SU-DHL-6 (cell line): ENCODE measurements around the gene ZBTB16.

ENCODE experiments used
- H2AFZ ChIP-seq: fragments of 200-600 bp; sonication (generic); 2 replicates; pipeline ENCODE4 v1.6.1; 2014; ENCODE audit warnings: low read depth, mild to moderate bottlenecking, moderate library complexity, mixed read lengths, antibody characterized with exemption, low read length; ENCODE audit not compliant: severe bottlenecking
- H3F3A ChIP-seq: fragments of 200-600 bp; shearing (Covaris generic); 2 replicates; pipeline ENCODE4 v1.6.0; 2016; ENCODE audit warnings: antibody characterized with exemption, mild to moderate bottlenecking; ENCODE audit not compliant: insufficient read depth
- H3K27ac ChIP-seq: fragments of 200-600 bp; sonication (generic); 2 replicates; pipeline ENCODE4 v1.5.1; 2016; ENCODE audit warnings: low read depth, mild to moderate bottlenecking, low read length, moderate library complexity, mixed read lengths
- H3K27me3 ChIP-seq: fragments of 200-600 bp; sonication (generic), shearing (Covaris generic); 2 replicates; pipeline ENCODE4 v1.6.0; 2014; ENCODE audit warnings: mild to moderate bottlenecking, low read length
- H3K36me3 ChIP-seq: fragments of 200-600 bp; sonication (generic); 2 replicates; pipeline ENCODE4 v1.6.1; 2014; ENCODE audit warnings: mild to moderate bottlenecking, low read length, mixed read lengths
- H3K4me2 ChIP-seq: fragments of 300-600, 200-600 bp; shearing (Covaris generic), sonication (generic); 2 replicates; pipeline ENCODE4 v1.6.0; 2014; ENCODE audit warnings: low read length, low read depth, mild to moderate bottlenecking; ENCODE audit not compliant: poor library complexity, severe bottlenecking
- H3K4me3 ChIP-seq: fragments of 200-600 bp; sonication (generic); 2 replicates; pipeline ENCODE4 v1.5.1; 2014; ENCODE audit warnings: antibody characterized with exemption, low read length, mild to moderate bottlenecking, mixed read lengths; ENCODE audit not compliant: insufficient read depth, poor library complexity, severe bottlenecking
- H3K79me2 ChIP-seq: fragments of 200-600 bp; sonication (generic); 2 replicates; pipeline ENCODE4 v1.6.1; 2014; ENCODE audit warnings: mild to moderate bottlenecking, low read length, moderate library complexity; ENCODE audit not compliant: insufficient read depth
- H3K9ac ChIP-seq: fragments of 200-600 bp; sonication (generic); 2 replicates; pipeline ENCODE4 v1.7.0; 2014; ENCODE audit warnings: mild to moderate bottlenecking, low read length
- H3K9me2 ChIP-seq: fragments of 200-600 bp; sonication (generic); replicated peaks from 2 replicates; pipeline ENCODE4 v1.6.1; 2014; ENCODE audit warnings: low read length; ENCODE audit not compliant: insufficient read depth
- H3K9me3 ChIP-seq: fragments of 200-600 bp; sonication (generic); 2 replicates; pipeline ENCODE4 v1.6.1; 2014; ENCODE audit warnings: low read length, mixed read lengths; ENCODE audit not compliant: insufficient read depth
- H4K20me1 ChIP-seq: fragments of 200-600 bp; sonication (generic); 2 replicates; pipeline ENCODE4 v1.6.1; 2014; ENCODE audit warnings: low read depth, mild to moderate bottlenecking, antibody characterized with exemption, low read length, moderate library complexity, mixed read lengths
- CTCF ChIP-seq: fragments of 200-600 bp; sonication (generic); IDR thresholded peaks from one replicate; pipeline ENCODE4 v1.5.1; 2017; ENCODE audit warnings: antibody characterized with exemption, mild to moderate bottlenecking, low read length, moderate library complexity; ENCODE audit not compliant: insufficient read depth, poor library complexity, severe bottlenecking
- EZH2phosphoT487 ChIP-seq: fragments of 200-600 bp; sonication (generic), shearing (Covaris generic); conservative IDR thresholded peaks from 2 replicates; pipeline ENCODE4 v1.6.1; 2018; ENCODE audit warnings: mild to moderate bottlenecking, antibody characterized with exemption, low read length, moderate library complexity, mixed read lengths

Gene ZBTB16

DNA sequence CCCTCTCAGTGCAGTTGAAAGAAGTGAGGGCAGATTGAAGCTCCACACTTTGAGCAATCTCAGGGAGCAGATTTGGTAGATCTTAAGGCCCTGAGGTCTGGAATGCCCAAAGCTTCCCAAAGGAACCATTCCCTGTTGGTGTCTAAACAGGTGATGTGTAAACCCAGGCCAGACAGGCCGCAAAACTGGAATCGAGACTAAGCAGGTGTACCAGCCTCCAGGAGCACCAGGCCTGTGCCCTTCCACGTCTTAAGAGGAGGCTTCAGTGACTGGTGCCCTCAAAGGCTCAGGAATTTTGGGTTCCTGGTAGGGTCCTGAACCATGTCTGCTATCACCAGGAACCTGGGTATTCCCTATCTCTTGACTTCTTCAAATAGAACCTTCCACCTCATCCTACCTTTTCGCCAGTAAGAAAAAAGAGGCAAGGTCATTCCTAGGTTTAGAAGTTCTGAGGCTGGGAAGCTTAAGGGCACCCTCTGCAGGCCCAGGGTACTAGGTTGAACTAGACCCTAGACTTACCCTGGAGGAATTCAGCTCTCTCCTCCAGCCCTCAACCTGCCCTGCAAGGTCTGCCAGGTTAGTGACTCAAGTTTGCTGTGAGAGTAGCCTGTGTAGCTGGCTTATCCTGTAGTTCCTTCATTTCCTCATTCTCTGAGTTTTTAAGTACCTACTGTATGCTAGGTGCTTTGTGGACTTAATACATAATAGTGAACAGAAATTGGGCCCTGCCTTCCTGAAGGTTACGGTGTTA, 136.6 kb downstream of the ZBTB16 start:
- TF ChIP-seq EZH2phosphoT487 = no peak
- TF ChIP-seq CTCF = no peak
- Histone ChIP-seq H3K27me3 (no peaks in the 10 kb centered on the region), H3F3A (no peaks in the 10 kb centered on the region), H3K36me3 (no peaks in the 10 kb centered on the region), H3K27ac (no peak overlapping the region), H3K79me2 (no peaks in the 10 kb centered on the region), H3K4me2 (no peak overlapping the region), H4K20me1 (no peaks in the 10 kb centered on the region), H3K9ac (no peak overlapping the region), H3K4me3 (no peak overlapping the region), H3K9me2 (no peaks in the 10 kb centered on the region), H2AFZ (no peak overlapping the region), H3K9me3 (no peaks in the 10 kb centered on the region)

DNA sequence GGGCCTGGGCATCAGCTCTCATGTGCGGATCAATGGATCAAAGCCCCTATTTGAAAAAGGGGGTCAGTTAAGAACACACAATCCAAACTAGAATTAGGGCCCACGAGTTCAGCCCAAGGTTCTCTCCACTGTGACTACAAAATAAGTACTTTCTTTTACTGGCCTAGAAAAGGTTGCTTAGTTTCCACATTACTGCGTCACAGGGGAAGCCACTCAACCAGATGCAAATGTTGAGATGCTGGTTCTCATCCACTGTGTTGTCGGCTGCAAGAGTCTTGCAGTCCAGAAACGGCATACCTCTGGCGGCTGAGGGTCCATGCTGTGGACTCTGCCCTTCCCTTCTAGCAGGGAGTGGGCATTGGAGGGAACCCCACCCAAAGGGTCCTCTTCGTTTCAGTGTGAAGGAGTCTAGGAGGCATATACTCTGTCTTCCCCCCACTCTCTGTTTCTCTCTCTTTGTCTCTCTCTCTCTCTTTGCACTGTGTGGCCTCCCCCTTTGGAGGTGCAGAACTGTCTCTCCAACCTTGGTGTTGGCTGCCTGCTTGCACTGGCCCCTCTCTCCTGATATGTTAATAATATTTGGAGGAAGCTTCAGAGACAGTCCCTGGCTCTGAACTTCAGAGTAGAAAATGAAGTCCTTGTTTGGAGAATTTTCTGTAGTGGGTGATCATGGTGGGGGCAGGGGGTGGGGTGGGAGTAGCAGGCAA, 137.6 kb downstream of the ZBTB16 start:
- Histone ChIP-seq H3K36me3 (no peaks in the 10 kb centered on the region), H3K4me2 (no peak overlapping the region), H3K79me2 (no peaks in the 10 kb centered on the region), H4K20me1 (no peaks in the 10 kb centered on the region), H3K27me3 (no peaks in the 10 kb centered on the region), H3K9me2 (no peaks in the 10 kb centered on the region), H3K4me3 (no peak overlapping the region), H3K9me3 (no peaks in the 10 kb centered on the region), H2AFZ (no peak overlapping the region), H3F3A (no peaks in the 10 kb centered on the region), H3K27ac (no peak overlapping the region), H3K9ac (no peak overlapping the region)
- no peak for TF ChIP-seq EZH2phosphoT487
- TF ChIP-seq CTCF = no peak

DNA sequence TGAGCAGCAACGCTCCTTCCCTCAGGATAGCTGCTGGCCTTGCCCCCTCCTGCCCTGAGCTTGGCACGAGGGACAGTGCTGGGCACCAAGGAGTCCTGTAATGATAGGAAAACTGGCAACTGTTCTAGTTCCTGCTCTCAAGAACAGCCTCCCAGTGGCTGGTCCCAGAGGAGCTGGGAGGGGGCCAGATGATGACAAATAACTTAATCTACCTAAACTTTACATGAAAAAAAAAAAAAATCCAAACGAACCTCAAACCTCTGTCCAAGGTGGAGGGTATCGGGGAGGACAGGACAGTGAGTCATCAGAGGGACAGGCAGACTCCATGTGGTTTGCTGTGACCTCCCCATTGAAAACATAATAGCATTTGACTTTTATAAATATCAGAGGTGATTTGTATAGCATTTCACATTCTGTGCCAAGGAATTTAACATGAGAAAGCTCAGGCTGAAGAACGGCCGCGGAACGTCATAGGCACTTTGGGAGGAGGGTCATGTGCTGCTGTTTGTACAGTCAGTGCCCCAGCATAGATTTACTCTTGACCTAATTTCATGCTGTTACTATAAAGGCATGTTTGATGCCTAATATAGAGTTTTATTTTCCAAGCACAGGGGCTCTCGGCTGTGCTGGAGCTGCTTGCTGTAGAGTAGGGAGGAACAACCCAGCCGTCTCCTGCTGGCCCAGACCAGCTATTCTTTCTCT, 138.4 kb downstream of the ZBTB16 start:
- Histone ChIP-seq H3K4me2 (no peak overlapping the region), H2AFZ (no peak overlapping the region), H3K27ac (no peak overlapping the region), H3K4me3 (no peak overlapping the region), H3K9ac (no peak overlapping the region), H3K36me3 (no peaks in the 10 kb centered on the region), H3K79me2 (no peaks in the 10 kb centered on the region), H3K27me3 (no peaks in the 10 kb centered on the region), H3K9me2 (no peaks in the 10 kb centered on the region), H3F3A (no peaks in the 10 kb centered on the region), H4K20me1 (no peaks in the 10 kb centered on the region), H3K9me3 (no peaks in the 10 kb centered on the region)
- TF ChIP-seq CTCF = no peak
- TF ChIP-seq EZH2phosphoT487 = no peak
